AML-193 (cell line): ENCODE measurements around the gene C14orf93.

ENCODE experiments used
- DNase-seq, 2 experiments: peaks; one replicate each; lab custom pipeline; 2025; lab: John Stamatoyannopoulos, UW

The C14orf93 gene

GRCh38 chr14:22993517-22993916, 16.4 kb downstream of the C14orf93 start:
- no peak for DNase-seq

DNA sequence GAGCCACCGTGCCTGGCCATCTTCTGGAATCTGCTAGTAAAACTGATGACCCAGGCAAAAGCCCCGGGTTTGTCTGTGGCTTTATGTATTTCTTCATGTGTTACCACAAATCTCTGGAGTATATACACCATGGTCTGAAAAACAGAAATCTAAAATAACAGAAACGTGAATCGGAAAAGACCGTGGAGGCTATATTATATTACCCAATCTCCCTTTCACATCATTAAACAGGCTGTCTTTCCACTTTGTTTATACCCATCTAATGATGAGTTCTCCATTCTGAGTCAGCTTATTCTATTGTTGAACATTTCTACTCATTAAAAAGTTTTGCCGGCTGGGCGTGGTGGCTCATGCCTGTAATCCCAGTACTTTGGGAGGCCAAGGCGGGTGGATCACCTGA, 18.1 kb downstream of the C14orf93 start:
- no peak for DNase-seq

DNA sequence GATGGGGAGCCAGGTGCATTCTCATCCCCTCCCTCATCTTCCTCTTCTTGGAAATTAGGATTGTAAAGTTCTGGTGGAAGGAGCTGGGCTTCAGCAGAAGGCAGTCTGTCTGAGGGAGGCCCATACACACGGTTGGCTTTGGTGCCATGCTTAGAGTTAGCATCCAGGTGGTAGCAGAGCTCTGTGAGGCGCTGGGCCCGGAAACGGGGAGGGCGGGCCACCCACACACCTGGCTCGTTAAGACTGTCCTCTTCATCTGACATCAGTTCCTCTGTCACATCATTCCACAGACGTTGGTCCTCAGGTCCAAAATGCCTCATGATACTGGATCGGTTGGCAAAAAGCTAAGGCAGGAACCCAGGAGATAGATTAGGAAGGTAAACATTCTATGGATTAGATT, 22.7 kb downstream of the C14orf93 start:
- no peak for DNase-seq

GRCh38 chr14:22986508-22987054, 23.4 kb downstream of the C14orf93 start:
- DNase-seq: peak; percentile 68 to 78

DNA sequence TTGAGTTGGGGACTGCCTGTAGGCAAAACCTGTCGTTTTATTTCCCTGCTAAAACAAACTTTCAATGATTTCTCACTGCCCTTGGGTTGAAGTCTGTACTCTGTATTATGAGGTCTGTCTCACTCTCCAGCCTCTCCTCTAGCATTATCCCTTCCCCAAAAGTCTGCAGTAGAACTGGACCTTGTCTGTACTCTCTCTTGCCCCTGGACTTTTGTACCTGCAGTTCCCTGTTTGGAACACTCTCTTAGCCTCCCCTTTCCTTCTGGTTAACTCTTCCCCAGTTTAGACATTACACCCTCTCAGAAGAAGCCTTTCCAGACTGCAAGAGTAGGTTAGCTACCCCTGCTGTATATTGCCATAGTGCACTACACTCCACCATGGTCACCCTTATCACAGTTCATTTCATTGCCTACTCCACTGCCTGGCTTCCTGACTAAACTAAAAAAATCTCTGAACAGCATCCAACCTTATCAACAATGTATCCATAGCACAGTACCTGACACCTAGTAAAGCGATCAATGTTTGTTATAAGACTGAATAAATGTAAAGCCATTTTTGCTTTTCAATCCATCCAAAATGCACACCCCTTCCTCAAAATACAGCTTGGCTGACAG, 23.9 kb downstream of the C14orf93 start:
- DNase-seq: no peak

GRCh38 chr14:22984959-22985658, 24.8 kb downstream of the C14orf93 start:
- DNase-seq: no peak

DNA sequence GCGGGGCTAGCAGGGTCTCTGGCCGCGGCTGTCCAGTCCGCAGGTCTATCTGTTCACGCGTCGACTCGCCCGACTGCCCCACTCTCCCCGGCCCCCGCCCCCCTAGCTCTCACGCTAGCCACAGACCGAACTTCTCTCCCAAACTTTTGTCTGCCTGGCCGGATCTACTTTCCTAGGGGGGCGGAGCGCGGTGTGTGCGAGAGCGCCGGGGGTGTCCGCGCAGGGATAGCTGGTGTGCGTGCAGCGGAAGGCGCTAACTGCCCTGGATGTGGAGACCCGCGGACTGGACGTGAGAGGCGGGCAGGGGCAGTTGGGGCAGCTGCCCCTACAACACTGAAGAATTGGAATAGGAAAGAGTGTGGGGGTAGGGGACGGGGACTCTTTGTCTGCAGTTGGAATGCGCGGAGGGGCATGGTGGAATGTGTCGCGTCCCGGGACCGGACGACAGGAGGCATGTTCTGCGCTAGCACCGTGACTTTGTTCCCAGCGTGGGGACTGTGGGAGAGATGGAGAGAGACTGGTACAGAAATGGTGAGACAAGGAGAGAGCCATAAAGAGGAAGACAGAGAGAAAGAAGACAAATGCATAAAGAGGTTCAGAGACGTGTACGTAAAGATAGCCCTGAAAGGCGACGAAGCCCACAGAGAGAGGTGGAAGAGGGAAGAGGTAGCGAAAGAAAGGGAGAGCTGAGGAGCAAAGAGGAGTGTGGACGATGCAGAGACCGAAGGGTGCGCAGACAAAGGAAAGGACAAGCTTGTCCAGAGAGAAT, 27.3 kb downstream of the C14orf93 start, which contains the start of gene AJUBA:
TSS of gene AJUBA (minus strand) at position 75 of the 769 bp plus-strand sequence. CDS start 285 bp downstream, outside the sequence.
- peak; percentile 61 to 71 for DNase-seq

GRCh38 chr14:22981876-22982476, 28.0 kb downstream of the C14orf93 start:
- no peak for DNase-seq

- DNase-seq: no peak
These were observed 28.7 kb downstream of the C14orf93 start for GRCh38 chr14:22981090-22981875.

- no peak for DNase-seq
These were observed 29.3 kb downstream of the C14orf93 start for GRCh38 chr14:22980672-22981089.

GRCh38 chr14:22979748-22980392, 30.1 kb downstream of the C14orf93 start:
- no peak for DNase-seq

GRCh38 chr14:22978981-22979671, 30.8 kb downstream of the C14orf93 start:
- DNase-seq: no peak

- no peak for DNase-seq
These were observed 31.5 kb downstream of the C14orf93 start for GRCh38 chr14:22978487-22978837.

- DNase-seq: no peak
These were observed 32.1 kb downstream of the C14orf93 start for GRCh38 chr14:22977684-22978486.

DNA sequence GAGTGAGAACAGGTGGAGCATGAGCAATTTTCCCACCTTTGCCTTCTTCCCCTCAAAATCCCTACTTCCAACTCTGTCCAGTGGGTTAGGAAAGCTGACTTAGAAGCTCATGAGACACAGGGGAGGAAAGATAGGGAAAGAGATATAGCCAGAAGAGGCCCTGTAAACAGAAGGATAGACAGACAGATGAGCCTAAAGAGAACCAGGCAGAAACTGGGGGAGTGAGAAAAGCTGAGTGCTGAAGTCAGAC, 32.6 kb downstream of the C14orf93 start:
- no peak for DNase-seq

DNA sequence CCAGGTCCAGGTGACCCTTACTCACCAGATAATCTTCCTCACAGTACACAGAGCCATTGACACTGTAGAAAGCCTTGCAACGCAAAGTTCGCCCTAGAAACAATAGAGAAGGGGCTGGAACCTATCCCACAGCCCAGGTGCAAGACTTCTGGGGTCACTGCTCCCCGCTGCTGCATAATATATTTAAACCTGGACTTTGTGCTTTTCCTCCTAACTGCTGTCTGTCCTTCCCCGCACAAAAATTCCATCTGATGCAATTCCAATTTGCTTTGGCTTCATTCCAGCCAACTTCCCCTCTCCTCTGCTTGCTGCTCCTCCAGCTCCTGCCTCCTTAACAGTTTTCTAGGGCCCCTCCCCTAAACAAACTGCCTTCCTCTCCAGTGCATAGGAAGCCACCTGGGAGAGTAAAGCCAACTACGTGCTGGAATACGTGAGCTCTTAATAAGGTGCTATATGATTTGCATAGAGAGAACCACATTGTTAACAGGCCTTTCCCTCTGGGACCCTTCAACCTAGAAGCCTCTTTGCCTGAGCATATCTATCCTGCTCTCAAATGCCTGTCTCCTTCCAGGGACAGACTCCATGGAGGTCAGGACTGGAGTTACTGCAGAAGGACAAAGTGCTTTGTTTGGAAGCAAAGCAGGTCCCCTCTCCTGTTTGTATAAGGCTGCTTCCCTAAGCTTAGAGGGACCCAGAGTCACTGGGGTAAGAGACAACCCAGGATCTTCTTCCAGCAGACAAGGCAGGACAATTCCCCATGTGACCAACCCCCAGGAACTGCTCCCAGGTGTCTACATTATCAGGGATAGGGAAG, 33.1 kb downstream of the C14orf93 start:
- no peak for DNase-seq

DNA sequence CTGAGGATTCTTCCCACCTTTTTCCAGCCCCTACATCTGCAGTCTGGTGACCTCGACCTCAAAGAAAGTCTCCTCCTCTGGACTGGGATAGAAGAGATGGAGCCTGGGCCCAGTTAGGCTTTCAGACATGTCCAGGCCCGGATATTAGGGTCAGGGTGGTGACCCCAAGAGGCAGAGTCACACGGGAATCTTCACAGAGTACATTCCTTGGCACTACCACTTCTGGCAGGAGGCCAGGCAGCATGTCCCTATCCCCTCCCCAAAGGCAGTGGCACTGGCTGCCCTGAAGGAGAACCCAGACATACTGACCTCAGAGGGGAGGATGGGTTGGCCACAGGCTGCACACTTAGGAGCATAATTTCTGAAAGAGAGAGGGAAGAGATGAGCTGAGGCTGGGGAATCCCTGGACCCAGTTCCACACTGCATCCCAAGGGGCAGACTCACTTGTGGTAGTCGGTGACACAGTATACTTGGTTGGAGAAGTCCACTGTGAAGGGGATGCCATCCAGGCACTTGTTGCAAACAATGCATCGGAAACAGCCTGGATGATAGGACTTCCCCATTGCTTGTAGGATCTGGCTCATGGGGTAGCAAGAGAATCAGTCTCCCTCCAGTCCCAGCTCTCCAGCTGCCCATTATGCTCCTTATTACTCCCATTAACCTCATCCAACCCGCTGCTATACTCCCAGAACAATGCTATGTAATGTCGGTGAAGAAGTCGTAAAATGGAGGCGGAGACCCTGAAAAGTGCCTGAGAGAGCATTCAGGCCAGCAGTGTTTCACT, 35.2 kb downstream of the C14orf93 start:
- DNase-seq: no peak
